ENCODE measurements around the gene TMPRSS9.
"Not testable (repeated sequence)": the region's sequence is repeated elsewhere in the genome, so short reads cannot be mapped to it uniquely, and the experiment has no call there.

Gene TMPRSS9

GRCh38 chr19:2454199-2454961, 94.3 kb downstream of the TMPRSS9 start:
- DNase-seq = no peak

- no peak for DNase-seq
These were observed 95.1 kb downstream of the TMPRSS9 start for GRCh38 chr19:2454962-2455850.

- DNase-seq = peak in 5 of 56 donors; percentile 17 to 60 (median 26)
These were observed 95.9 kb downstream of the TMPRSS9 start for GRCh38 chr19:2455851-2456570.

DNA sequence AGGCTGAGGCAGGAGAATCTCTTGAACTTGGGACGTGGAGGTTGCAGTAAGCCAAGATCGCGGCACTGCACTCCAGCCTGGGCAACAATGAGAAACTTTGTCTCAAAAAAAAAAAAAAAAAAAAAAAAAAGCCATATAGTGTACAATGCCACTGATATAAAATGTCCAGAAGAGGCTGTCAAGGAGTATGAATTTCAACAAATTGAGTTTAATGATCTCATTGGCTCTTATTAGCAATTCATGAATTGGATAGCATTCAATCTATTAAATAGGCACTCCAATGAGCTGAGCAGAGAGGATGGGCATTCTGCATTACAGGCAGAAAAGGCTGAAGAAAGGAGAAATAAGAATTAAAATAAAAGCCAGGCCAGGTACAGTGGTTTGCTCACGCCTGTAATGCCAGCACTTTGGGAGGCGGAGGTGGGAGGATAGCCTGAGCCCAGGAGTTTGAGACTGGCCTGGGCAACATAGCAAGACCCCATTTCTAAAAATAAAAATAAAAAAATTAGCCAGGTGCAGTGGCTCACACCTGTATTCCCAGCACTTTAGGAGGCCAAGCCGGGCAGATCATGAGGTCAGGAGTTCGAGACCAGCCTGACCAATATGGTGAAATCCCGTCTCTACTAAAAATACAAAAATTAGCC, 97.5 kb downstream of the TMPRSS9 start:
- no peak for DNase-seq

GRCh38 chr19:2458054-2458453, 98.0 kb downstream of the TMPRSS9 start:
- no peak for DNase-seq

GRCh38 chr19:2458776-2459175, 98.7 kb downstream of the TMPRSS9 start:
- not testable (repeated sequence) for DNase-seq

GRCh38 chr19:2460245-2460644, 100.2 kb downstream of the TMPRSS9 start:
- no peak for DNase-seq

GRCh38 chr19:2461751-2462634, 101.9 kb downstream of the TMPRSS9 start:
- peak in 13 of 56 donors; percentile 3 to 29 (median 14) for DNase-seq

DNA sequence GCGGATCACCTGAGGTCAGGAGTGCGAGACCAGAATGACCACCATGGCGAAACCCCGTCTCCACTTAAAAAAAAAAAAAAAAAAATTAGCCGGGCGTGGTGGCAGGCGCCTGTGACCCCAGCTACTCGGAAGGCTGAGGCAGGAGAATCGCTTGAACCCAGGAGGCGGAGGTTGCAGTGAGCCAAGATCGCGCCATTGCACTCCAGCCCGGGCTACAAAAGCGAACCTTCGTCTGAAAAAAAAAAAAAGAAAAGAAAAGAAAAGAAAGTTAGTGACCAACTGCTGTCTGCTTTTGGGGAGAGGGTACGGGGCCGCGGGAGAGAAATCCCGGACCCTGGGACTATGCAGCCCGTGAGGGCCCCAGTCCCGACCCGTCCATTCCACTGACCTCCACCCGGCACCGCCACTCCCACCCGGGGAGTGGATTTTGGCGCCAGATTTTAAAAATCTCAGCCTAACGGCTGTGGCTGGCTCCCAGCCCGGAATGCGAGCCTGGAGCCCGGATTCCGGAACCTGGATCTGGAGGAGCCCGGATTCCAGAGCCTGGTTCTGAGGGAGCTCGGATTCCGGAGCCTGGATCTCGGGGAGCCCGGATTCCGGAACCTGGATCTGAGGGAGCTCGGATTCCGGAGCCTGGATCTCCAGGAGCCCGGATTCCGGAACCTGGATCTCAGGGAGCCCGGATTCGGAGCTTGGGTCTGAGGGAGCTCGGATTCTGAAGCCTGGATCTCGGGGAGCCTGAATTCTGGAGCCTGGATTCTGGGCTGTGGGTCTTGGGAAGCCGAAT, 102.8 kb downstream of the TMPRSS9 start:
- peak in 53 of 56 donors; percentile 19 to 88 (median 70) for DNase-seq

- not testable (repeated sequence) for DNase-seq
These were observed 103.6 kb downstream of the TMPRSS9 start for GRCh38 chr19:2463694-2464093.

DNA sequence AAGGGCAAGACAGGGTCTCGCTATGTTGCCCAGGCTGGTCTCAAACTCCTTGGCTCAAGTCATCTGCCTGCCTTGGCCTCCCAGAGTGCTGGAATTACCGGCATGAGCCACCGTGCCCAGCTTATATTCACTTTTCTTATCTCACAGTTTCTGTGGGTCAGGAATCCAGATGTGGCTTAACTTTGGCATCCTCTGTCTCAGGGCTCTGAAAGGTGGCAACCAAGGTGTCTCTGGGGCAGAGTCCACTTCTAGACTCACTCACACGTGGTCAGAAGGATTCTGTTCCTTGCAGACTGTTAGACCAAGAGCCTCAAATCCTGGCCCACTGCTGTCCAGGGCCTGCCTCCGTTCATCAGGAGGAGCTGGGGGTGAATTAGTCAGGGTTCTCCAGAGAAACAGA, 104.3 kb downstream of the TMPRSS9 start:
- DNase-seq = no peak

DNA sequence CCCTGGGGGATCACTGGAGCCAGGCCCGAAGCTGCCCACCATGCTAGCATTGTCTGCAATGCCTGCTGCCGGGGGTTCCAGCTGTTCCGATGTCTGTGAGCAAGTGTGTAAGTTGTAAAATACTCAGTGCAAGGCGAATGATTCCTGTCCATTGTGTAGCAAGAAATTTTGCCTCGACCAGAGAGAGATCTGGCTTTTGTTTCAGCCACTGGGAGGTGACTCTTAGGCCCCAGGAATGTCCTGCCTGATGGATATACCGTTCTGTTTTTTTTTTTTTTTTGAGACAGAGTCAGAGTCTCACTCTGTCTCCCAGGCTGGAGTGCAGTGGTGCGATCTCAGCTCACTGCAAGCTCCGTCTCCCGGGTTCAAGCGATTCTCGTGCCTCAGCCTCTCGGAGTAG, 108.5 kb downstream of the TMPRSS9 start:
- no peak for DNase-seq

DNA sequence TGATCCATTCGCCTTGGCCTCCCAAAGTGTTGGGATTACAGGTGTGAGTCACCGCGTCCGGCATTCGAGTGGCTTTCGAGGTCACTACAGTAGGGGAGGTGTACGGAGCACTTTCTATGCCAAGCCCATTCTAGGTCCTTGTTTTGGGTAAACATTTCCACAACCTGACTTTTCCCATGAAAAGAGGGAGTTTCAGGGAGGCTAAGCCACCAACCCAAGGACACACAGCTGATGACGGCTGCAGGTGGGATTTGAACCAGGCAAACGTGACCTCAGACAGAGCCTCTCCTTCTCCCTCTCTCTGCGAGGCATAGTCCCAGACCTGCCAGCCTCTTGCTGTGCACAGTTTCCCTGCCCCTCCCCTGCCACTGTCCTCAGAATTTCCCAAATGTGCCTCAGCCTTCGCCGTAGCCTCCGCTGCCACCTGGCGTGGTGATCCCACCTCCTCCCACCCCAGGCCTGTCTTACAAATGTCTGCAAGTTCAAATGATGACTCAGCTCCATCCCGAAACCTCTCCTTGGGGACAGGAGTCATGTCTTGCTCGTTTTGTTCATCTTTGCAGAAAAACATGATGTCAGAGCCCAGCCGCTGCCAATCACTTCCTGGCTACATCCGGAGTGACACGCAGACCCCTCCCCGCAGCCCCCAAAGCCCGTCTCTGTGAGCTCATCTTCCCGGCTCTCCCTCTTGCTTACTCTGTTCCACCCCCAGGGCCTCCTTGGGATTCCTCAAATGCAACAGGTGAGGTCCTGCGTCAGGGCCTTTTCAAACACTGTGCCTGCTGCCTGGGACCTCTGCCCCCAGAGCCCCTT, 109.2 kb downstream of the TMPRSS9 start:
- no peak for DNase-seq

DNA sequence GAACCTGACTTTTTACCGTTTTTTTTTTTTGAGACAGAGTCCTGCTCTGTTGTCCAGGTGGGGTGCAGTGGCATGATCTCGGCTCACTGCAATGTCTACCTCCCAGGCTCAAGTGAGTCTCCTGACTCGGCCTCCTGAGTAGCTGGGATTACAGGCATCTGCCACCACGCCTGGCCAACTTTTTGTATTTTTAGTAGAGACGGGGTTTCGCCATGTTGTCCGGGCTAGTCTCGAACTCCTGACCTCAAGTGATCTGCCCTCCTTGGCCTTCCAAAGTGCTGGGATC, 109.8 kb downstream of the TMPRSS9 start:
- not testable (repeated sequence) for DNase-seq

DNA sequence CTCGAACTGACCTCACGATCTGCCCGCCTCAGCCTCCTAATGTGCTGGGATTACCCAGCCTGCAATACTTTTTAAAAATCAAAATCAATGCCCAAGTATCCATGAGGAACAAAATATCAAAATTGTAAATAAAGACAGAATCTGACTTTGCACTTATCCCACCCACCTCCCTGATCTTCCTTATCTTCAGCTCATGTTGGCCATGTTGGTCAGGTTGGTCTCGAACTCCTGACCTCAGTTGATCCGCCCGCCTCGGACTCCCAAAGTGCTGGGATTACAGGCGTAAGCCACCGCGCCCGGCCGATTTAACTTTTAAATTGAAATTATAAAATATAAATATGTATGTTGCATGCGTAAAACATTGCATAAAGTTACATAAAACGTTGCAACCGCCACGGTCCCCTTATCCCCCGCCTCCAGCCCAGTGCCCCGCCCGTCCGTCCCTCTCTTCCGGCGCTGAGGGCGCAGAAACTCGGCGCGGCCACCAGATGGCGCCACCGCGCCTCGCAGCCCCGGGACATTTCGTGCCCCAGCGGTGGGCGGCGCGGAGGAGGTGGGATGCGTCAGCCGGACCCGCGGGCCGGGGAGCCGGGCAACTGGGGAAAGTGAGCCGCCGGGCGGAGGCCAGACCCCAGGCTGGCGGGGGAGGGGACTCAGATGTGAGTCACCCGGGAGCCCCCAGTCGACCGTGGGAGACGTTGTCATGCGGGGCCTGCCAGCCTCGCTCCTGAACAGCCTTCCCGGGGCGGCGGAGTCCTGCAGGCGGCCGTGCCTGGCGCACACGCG, 114.4 kb downstream of the TMPRSS9 start:
- DNase-seq = peak in 51 of 56 donors; percentile 12 to 85 (median 61)

- DNase-seq = peak in 18 of 56 donors; percentile 18 to 68 (median 50)
These were observed 115.1 kb downstream of the TMPRSS9 start for GRCh38 chr19:2475018-2475701.

All from amygdala (tissue), 56 donors.